GM23338 (cell line): Measurements from ENCODE around the gene ACYP2. TPM values are rescaled to one million over a fixed set of nuclear protein-coding genes. Genes with fewer than 3 reads are reported as not detected.
A peak's percentile ranks its signal among the peaks of the same experiment; 100 is the strongest.

ENCODE experiments used
- ATAC-seq: fragments of 200-7000 bp; cut with Tn5 transposase; 3 replicates; pipeline ENCODE4 v1.9.1; 2020
- DNase-seq: peaks from one replicate; pipeline ENCODE4 v3.0.0-alpha.2; 2015; ENCODE audit warnings: low spot score
- H2AFZ ChIP-seq: fragments of 200-600 bp; sonication (generic); 2 replicates; pipeline ENCODE4 v1.8.0; 2016; ENCODE audit warnings: antibody characterized with exemption, mild to moderate bottlenecking, moderate library complexity
- H3F3A ChIP-seq: fragments of 200-600 bp; sonication (generic); replicated peaks from 2 replicates; pipeline ENCODE4 v1.8.0; 2017; ENCODE audit warnings: antibody characterized with exemption, mixed run types, low read depth
- H3K27ac ChIP-seq: fragments of 200-600 bp; sonication (generic); 2 replicates; pipeline ENCODE4 v1.6.1; 2016; ENCODE audit warnings: low read depth
- H3K27me3 ChIP-seq: fragments of 200-600 bp; sonication (generic); 2 replicates; pipeline ENCODE4 v1.8.0; 2016; ENCODE audit warnings: mild to moderate bottlenecking, mixed run types, moderate library complexity; ENCODE audit not compliant: insufficient read depth
- H3K36me3 ChIP-seq: fragments of 200-600 bp; sonication (generic); 2 replicates; pipeline ENCODE4 v1.8.0; 2016; ENCODE audit warnings: mild to moderate bottlenecking; ENCODE audit not compliant: insufficient read depth
- H3K4me1 ChIP-seq: fragments of 200-600 bp; sonication (generic); 2 replicates; pipeline ENCODE4 v1.8.0; 2016; ENCODE audit warnings: mild to moderate bottlenecking, moderate library complexity; ENCODE audit not compliant: insufficient read depth
- H3K4me2 ChIP-seq: fragments of 200-600 bp; sonication (generic); 2 replicates; pipeline ENCODE4 v1.7.1; 2017; ENCODE audit warnings: mixed run types
- H3K4me3 ChIP-seq: fragments of 200-600 bp; sonication (generic); 2 replicates; pipeline ENCODE4 v1.6.1; 2016; ENCODE audit warnings: mixed run types
- H3K79me2 ChIP-seq: fragments of 200-600 bp; sonication (generic); replicated peaks from 2 replicates; pipeline ENCODE4 v1.8.0; 2017; ENCODE audit warnings: mild to moderate bottlenecking; ENCODE audit not compliant: insufficient read depth
- H3K9me2 ChIP-seq: fragments of 200-600 bp; sonication (generic); 2 replicates; pipeline ENCODE4 v1.8.0; 2017; ENCODE audit not compliant: insufficient read depth
- H4K20me1 ChIP-seq: fragments of 200-600 bp; sonication (generic); replicated peaks from 2 replicates; pipeline ENCODE4 v1.8.0; 2017; ENCODE audit warnings: mild to moderate bottlenecking; ENCODE audit not compliant: insufficient read depth
- H3K27ac Mint-ChIP-seq: 2 replicates; pipeline ENCODE4 v1.8.0; 2020; ENCODE audit warnings: inconsistent platforms, mild to moderate bottlenecking, moderate library complexity, mixed read lengths
- H3K27me3 Mint-ChIP-seq: 3 replicates; pipeline ENCODE4 v1.8.0; 2022; ENCODE audit warnings: low read depth, mild to moderate bottlenecking, moderate library complexity, mixed read lengths, inconsistent platforms; ENCODE audit not compliant: insufficient read depth, poor library complexity
- H3K36me3 Mint-ChIP-seq: 3 replicates; pipeline ENCODE4 v1.8.0; 2021; ENCODE audit warnings: low read depth, mild to moderate bottlenecking, inconsistent platforms, moderate library complexity, mixed read lengths
- H3K4me1 Mint-ChIP-seq: 3 replicates; pipeline ENCODE4 v1.8.0; 2020; ENCODE audit warnings: mild to moderate bottlenecking, inconsistent platforms, mixed read lengths
- H3K4me3 Mint-ChIP-seq: 3 replicates; pipeline ENCODE4 v1.8.0; 2021; ENCODE audit warnings: moderate library complexity, mild to moderate bottlenecking, inconsistent platforms, mixed read lengths
- H3K9me3 Mint-ChIP-seq: 3 replicates; pipeline ENCODE4 v1.8.0; 2020; ENCODE audit warnings: moderate library complexity, mild to moderate bottlenecking, inconsistent platforms, mixed read lengths
- CREB1 ChIP-seq: fragments of 250-450 bp; sonication (Bioruptor Pico); IDR thresholded peaks from 2 replicates; pipeline ENCODE4 v1.5.0; 2020; ENCODE audit warnings: low read depth, mild to moderate bottlenecking, moderate library complexity
- EZH2 ChIP-seq: fragments of 200-600 bp; sonication (generic); IDR thresholded peaks from one replicate; pipeline ENCODE4 v1.8.0; 2017; ENCODE audit warnings: antibody characterized with exemption, mild to moderate bottlenecking, low read depth; ENCODE audit not compliant: unreplicated experiment
- JUNB ChIP-seq: IDR thresholded peaks from one replicate; pipeline ENCODE4 v1.6.1; 2016; ENCODE audit warnings: antibody characterized with exemption; ENCODE audit not compliant: unreplicated experiment
- NANOG ChIP-seq: IDR thresholded peaks from 2 replicates; pipeline ENCODE4 v1.6.1; 2016; ENCODE audit warnings: antibody characterized with exemption, borderline replicate concordance
- POLR2AphosphoS5 ChIP-seq: IDR thresholded peaks from 2 replicates; pipeline ENCODE4 v1.6.1; 2016; ENCODE audit warnings: antibody characterized with exemption, low read depth
- STAT1 ChIP-seq: IDR thresholded peaks from one replicate; pipeline ENCODE4 v1.6.1; 2016; ENCODE audit warnings: antibody characterized with exemption; ENCODE audit not compliant: unreplicated experiment
- ZNF114 ChIP-seq: fragments of 250-450 bp; sonication (Bioruptor Pico); IDR thresholded peaks from 2 replicates; pipeline ENCODE4 v1.5.0; 2020; ENCODE audit warnings: mild to moderate bottlenecking, moderate library complexity
- polyA plus RNA-seq: library from polyadenylated mRNA; unstranded; fragments of >200 nt; fragmentation: Nextera tagmentation; extraction: Ambion mirVana; gene quantifications from 2 replicates; pipeline ENCODE4 v1.2.1, GENCODE V29; 2016
- total RNA-seq: library from RNA; depleted of rRNA; stranded (reverse); fragments of >200 nt; shearing (Covaris generic); gene quantifications from 2 replicates; pipeline ENCODE4 v1.2.3, GENCODE V29; 2014
- TF ChIP-seq, protein P1 (sequence below), 2 experiments: fragments of 200-600 bp in 1 of 2; sonication (generic) in 1 of 2; conservative IDR thresholded peaks; 2 replicates each; pipeline versions ENCODE4 v1.5.1 to v1.6.1; 2016 to 2017; ENCODE audit warnings: antibody characterized with exemption in 2 of 2, low read depth in 2 of 2, mild to moderate bottlenecking in 2 of 2, moderate library complexity in 1 of 2
- TF ChIP-seq, protein P2 (sequence below): IDR thresholded peaks from one replicate; pipeline ENCODE4 v1.6.1; 2018; ENCODE audit warnings: antibody characterized with exemption; ENCODE audit not compliant: unreplicated experiment
- TF ChIP-seq, protein P3 (sequence below): fragments of 250-450 bp; sonication (Bioruptor Pico); IDR thresholded peaks from 2 replicates; pipeline ENCODE4 v1.5.0; 2020; ENCODE audit warnings: mild to moderate bottlenecking, moderate library complexity

ACYP2 gene
- total and polyA plus RNA-seq, 2 experiments from 2014 or later: 2.3 to 15.5 TPM

DNA sequence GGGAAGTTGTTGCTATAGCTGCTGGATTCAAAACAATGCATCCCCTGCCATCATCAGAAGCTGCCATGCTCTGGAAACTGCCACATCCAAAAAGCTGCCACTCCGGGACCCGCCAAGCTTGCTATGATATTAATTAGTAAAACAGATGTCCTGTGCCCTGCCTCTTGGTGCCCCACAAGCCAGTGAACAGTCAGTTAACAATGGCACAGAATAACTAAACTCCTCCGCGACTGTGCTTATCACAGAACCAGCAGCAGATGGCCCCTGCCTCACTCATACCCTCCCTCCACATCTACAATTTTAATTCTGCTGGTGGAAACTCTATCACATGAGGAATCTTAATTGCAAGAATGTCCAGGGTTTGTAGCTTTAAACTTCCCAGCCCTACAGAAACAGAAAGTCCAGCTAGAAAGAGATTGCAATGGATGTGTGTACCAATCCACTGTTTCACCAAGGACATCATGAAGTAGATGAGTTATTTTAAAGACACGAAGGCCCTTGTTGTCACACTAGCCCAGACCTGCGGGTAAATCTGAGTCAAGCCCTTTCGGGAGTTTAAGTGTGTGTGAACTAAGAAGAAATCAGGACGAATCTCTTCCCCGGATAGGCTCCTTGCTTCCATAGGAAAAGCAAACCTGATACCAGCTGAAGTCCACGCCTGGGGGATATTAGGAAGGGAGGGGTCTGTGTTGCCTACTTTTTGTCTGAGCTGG lies 7.4 kb upstream of the ACYP2 start:
- Histone ChIP-seq H3K9me2 (no peaks in the 10 kb centered on the region), H3K79me2 (no peaks in the 10 kb centered on the region), H3F3A (no peaks in the 10 kb centered on the region), H3K27ac (0 out of 2 replicates have a peak overlapping the region, but pooled peaks have one; percentile 21), H3K27me3 (no peaks in the 10 kb centered on the region), H4K20me1 (no peaks in the 10 kb centered on the region), H3K4me2 (no peak overlapping the region), H3K36me3 (no peaks in the 10 kb centered on the region), H3K4me1 (no peaks in the 10 kb centered on the region), H3K4me3 (no peak overlapping the region), H2AFZ (peak overlapping the region; percentile 88; the same call in 1 of the 2 replicates)
- no peak overlapping the region for H3K4me3 Mint-ChIP-seq
- peaks cover 1% of the 10 kb centered on the region for H3K27me3 Mint-ChIP-seq
- no peak for DNase-seq
- H3K27ac Mint-ChIP-seq: no peak overlapping the region; the same call in 1 of the 2 replicates
- H3K9me3 Mint-ChIP-seq: no peaks in the 10 kb centered on the region
- H3K36me3 Mint-ChIP-seq: no peaks in the 10 kb centered on the region
- H3K4me1 Mint-ChIP-seq: peaks cover 8% of the 10 kb centered on the region; the same call in 2 of the 3 replicates
- ATAC-seq: no peak
- no peak for TF ChIP-seq NANOG
- TF ChIP-seq, protein P1, sequence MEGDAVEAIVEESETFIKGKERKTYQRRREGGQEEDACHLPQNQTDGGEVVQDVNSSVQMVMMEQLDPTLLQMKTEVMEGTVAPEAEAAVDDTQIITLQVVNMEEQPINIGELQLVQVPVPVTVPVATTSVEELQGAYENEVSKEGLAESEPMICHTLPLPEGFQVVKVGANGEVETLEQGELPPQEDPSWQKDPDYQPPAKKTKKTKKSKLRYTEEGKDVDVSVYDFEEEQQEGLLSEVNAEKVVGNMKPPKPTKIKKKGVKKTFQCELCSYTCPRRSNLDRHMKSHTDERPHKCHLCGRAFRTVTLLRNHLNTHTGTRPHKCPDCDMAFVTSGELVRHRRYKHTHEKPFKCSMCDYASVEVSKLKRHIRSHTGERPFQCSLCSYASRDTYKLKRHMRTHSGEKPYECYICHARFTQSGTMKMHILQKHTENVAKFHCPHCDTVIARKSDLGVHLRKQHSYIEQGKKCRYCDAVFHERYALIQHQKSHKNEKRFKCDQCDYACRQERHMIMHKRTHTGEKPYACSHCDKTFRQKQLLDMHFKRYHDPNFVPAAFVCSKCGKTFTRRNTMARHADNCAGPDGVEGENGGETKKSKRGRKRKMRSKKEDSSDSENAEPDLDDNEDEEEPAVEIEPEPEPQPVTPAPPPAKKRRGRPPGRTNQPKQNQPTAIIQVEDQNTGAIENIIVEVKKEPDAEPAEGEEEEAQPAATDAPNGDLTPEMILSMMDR (conservative IDR thresholded peaks at IDR 0.05; ENCODE audit: low read depth in 2 of 2): peak in 1 of 2 experiments; percentile 30; a peak in 2 of 4 replicates

DNA sequence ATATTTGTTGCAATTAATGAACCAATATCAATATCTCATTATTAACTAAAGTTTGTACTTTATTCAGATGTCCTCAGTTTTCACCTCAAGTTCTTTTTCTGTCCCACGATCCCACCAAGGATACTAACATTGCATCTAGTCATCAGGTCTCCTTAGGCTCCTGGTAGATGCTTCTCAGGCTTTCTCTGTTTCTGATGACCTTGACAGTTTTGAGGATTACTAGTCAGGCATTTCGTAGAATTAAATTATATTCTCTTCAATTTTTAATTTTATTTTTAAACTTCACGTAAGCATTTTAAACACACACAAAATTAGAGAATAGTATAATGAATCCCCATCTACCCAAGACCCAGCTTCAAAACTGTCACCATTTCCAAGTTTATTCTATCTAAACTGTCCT lies 5.6 kb upstream of the ACYP2 start:
- ATAC-seq (no peak), DNase-seq (no peak)
- Histone ChIP-seq H3K27ac (no peak overlapping the region), H3K4me2 (no peak overlapping the region), H4K20me1 (no peaks in the 10 kb centered on the region), H3F3A (no peaks in the 10 kb centered on the region), H3K4me1 (peaks cover 4% of the 10 kb centered on the region; the same call in 1 of the 2 replicates), H3K36me3 (no peaks in the 10 kb centered on the region), H3K9me2 (no peaks in the 10 kb centered on the region), H3K27me3 (no peaks in the 10 kb centered on the region), H3K4me3 (no peak overlapping the region), H2AFZ (no peak overlapping the region), H3K79me2 (no peaks in the 10 kb centered on the region; the same call in 1 of the 2 replicates)
- H3K27me3 Mint-ChIP-seq: peaks cover 1% of the 10 kb centered on the region
- H3K9me3 Mint-ChIP-seq: peaks cover 3% of the 10 kb centered on the region; the same call in 1 of the 3 replicates
- peaks cover 3% of the 10 kb centered on the region; the same call in 1 of the 3 replicates for H3K36me3 Mint-ChIP-seq
- H3K4me3 Mint-ChIP-seq: no peak overlapping the region
- no peak overlapping the region for H3K27ac Mint-ChIP-seq
- peaks cover 8% of the 10 kb centered on the region for H3K4me1 Mint-ChIP-seq
- TF ChIP-seq ZNF114 (CRISPR knock-in tag): no peak
- TF ChIP-seq POLR2AphosphoS5: no peak
- TF ChIP-seq CREB1 (CRISPR knock-in tag): no peak
- no peak for TF ChIP-seq STAT1
- no peak for TF ChIP-seq JUNB
- TF ChIP-seq EZH2: no peak
- TF ChIP-seq, protein P2, sequence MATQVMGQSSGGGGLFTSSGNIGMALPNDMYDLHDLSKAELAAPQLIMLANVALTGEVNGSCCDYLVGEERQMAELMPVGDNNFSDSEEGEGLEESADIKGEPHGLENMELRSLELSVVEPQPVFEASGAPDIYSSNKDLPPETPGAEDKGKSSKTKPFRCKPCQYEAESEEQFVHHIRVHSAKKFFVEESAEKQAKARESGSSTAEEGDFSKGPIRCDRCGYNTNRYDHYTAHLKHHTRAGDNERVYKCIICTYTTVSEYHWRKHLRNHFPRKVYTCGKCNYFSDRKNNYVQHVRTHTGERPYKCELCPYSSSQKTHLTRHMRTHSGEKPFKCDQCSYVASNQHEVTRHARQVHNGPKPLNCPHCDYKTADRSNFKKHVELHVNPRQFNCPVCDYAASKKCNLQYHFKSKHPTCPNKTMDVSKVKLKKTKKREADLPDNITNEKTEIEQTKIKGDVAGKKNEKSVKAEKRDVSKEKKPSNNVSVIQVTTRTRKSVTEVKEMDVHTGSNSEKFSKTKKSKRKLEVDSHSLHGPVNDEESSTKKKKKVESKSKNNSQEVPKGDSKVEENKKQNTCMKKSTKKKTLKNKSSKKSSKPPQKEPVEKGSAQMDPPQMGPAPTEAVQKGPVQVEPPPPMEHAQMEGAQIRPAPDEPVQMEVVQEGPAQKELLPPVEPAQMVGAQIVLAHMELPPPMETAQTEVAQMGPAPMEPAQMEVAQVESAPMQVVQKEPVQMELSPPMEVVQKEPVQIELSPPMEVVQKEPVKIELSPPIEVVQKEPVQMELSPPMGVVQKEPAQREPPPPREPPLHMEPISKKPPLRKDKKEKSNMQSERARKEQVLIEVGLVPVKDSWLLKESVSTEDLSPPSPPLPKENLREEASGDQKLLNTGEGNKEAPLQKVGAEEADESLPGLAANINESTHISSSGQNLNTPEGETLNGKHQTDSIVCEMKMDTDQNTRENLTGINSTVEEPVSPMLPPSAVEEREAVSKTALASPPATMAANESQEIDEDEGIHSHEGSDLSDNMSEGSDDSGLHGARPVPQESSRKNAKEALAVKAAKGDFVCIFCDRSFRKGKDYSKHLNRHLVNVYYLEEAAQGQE: no peak
- no peak for TF ChIP-seq NANOG
- TF ChIP-seq, protein P3, sequence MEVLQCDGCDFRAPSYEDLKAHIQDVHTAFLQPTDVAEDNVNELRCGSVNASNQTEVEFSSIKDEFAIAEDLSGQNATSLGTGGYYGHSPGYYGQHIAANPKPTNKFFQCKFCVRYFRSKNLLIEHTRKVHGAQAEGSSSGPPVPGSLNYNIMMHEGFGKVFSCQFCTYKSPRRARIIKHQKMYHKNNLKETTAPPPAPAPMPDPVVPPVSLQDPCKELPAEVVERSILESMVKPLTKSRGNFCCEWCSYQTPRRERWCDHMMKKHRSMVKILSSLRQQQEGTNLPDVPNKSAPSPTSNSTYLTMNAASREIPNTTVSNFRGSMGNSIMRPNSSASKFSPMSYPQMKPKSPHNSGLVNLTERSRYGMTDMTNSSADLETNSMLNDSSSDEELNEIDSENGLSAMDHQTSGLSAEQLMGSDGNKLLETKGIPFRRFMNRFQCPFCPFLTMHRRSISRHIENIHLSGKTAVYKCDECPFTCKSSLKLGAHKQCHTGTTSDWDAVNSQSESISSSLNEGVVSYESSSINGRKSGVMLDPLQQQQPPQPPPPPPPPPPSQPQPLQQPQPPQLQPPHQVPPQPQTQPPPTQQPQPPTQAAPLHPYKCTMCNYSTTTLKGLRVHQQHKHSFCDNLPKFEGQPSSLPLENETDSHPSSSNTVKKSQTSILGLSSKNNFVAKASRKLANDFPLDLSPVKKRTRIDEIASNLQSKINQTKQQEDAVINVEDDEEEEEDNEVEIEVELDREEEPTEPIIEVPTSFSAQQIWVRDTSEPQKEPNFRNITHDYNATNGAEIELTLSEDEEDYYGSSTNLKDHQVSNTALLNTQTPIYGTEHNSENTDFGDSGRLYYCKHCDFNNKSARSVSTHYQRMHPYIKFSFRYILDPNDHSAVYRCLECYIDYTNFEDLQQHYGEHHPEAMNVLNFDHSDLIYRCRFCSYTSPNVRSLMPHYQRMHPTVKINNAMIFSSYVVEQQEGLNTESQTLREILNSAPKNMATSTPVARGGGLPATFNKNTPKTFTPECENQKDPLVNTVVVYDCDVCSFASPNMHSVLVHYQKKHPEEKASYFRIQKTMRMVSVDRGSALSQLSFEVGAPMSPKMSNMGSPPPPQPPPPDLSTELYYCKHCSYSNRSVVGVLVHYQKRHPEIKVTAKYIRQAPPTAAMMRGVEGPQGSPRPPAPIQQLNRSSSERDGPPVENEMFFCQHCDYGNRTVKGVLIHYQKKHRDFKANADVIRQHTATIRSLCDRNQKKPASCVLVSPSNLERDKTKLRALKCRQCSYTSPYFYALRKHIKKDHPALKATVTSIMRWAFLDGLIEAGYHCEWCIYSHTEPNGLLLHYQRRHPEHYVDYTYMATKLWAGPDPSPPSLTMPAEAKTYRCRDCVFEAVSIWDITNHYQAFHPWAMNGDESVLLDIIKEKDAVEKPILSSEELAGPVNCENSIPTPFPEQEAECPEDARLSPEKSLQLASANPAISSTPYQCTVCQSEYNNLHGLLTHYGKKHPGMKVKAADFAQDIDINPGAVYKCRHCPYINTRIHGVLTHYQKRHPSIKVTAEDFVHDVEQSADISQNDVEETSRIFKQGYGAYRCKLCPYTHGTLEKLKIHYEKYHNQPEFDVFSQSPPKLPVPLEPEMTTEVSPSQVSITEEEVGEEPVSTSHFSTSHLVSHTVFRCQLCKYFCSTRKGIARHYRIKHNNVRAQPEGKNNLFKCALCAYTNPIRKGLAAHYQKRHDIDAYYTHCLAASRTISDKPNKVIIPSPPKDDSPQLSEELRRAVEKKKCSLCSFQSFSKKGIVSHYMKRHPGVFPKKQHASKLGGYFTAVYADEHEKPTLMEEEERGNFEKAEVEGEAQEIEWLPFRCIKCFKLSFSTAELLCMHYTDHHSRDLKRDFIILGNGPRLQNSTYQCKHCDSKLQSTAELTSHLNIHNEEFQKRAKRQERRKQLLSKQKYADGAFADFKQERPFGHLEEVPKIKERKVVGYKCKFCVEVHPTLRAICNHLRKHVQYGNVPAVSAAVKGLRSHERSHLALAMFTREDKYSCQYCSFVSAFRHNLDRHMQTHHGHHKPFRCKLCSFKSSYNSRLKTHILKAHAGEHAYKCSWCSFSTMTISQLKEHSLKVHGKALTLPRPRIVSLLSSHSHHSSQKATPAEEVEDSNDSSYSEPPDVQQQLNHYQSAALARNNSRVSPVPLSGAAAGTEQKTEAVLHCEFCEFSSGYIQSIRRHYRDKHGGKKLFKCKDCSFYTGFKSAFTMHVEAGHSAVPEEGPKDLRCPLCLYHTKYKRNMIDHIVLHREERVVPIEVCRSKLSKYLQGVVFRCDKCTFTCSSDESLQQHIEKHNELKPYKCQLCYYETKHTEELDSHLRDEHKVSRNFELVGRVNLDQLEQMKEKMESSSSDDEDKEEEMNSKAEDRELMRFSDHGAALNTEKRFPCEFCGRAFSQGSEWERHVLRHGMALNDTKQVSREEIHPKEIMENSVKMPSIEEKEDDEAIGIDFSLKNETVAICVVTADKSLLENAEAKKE (CRISPR knock-in tag): no peak
